Measurements from ENCODE around the gene TGM6.

GRCh38 chr20:2381303-2381702 is 602 bp downstream of the TGM6 start:
- TF ChIP-seq CTCF (IDR thresholded peaks at IDR 0.05) (no peak), POLR2A (IDR thresholded peaks at IDR 0.05) (no peak)
